GM23338 (cell line): ENCODE results near the gene MAPK8IP2. TPM values are rescaled to one million over a fixed set of nuclear protein-coding genes. Genes with fewer than 3 reads are reported as not detected.

Source experiments
- ATAC-seq: fragments of 200-7000 bp; cut with Tn5 transposase; 3 replicates; pipeline ENCODE4 v1.9.1; 2020
- DNase-seq: peaks from one replicate; pipeline ENCODE4 v3.0.0-alpha.2; 2015; ENCODE audit warnings: low spot score
- H2AFZ ChIP-seq: fragments of 200-600 bp; sonication (generic); 2 replicates; pipeline ENCODE4 v1.8.0; 2016; ENCODE audit warnings: antibody characterized with exemption, mild to moderate bottlenecking, moderate library complexity
- H3F3A ChIP-seq: fragments of 200-600 bp; sonication (generic); replicated peaks from 2 replicates; pipeline ENCODE4 v1.8.0; 2017; ENCODE audit warnings: antibody characterized with exemption, mixed run types, low read depth
- H3K27ac ChIP-seq: fragments of 200-600 bp; sonication (generic); 2 replicates; pipeline ENCODE4 v1.6.1; 2016; ENCODE audit warnings: low read depth
- H3K27me3 ChIP-seq: fragments of 200-600 bp; sonication (generic); 2 replicates; pipeline ENCODE4 v1.8.0; 2016; ENCODE audit warnings: mild to moderate bottlenecking, mixed run types, moderate library complexity; ENCODE audit not compliant: insufficient read depth
- H3K36me3 ChIP-seq: fragments of 200-600 bp; sonication (generic); 2 replicates; pipeline ENCODE4 v1.8.0; 2016; ENCODE audit warnings: mild to moderate bottlenecking; ENCODE audit not compliant: insufficient read depth
- H3K4me1 ChIP-seq: fragments of 200-600 bp; sonication (generic); 2 replicates; pipeline ENCODE4 v1.8.0; 2016; ENCODE audit warnings: mild to moderate bottlenecking, moderate library complexity; ENCODE audit not compliant: insufficient read depth
- H3K4me2 ChIP-seq: fragments of 200-600 bp; sonication (generic); 2 replicates; pipeline ENCODE4 v1.7.1; 2017; ENCODE audit warnings: mixed run types
- H3K4me3 ChIP-seq: fragments of 200-600 bp; sonication (generic); 2 replicates; pipeline ENCODE4 v1.6.1; 2016; ENCODE audit warnings: mixed run types
- H3K79me2 ChIP-seq: fragments of 200-600 bp; sonication (generic); replicated peaks from 2 replicates; pipeline ENCODE4 v1.8.0; 2017; ENCODE audit warnings: mild to moderate bottlenecking; ENCODE audit not compliant: insufficient read depth
- H3K9me2 ChIP-seq: fragments of 200-600 bp; sonication (generic); 2 replicates; pipeline ENCODE4 v1.8.0; 2017; ENCODE audit not compliant: insufficient read depth
- H4K20me1 ChIP-seq: fragments of 200-600 bp; sonication (generic); replicated peaks from 2 replicates; pipeline ENCODE4 v1.8.0; 2017; ENCODE audit warnings: mild to moderate bottlenecking; ENCODE audit not compliant: insufficient read depth
- H3K27ac Mint-ChIP-seq: 2 replicates; pipeline ENCODE4 v1.8.0; 2020; ENCODE audit warnings: inconsistent platforms, mild to moderate bottlenecking, moderate library complexity, mixed read lengths
- H3K27me3 Mint-ChIP-seq: 3 replicates; pipeline ENCODE4 v1.8.0; 2022; ENCODE audit warnings: low read depth, mild to moderate bottlenecking, moderate library complexity, mixed read lengths, inconsistent platforms; ENCODE audit not compliant: insufficient read depth, poor library complexity
- H3K36me3 Mint-ChIP-seq: 3 replicates; pipeline ENCODE4 v1.8.0; 2021; ENCODE audit warnings: low read depth, mild to moderate bottlenecking, inconsistent platforms, moderate library complexity, mixed read lengths
- H3K4me1 Mint-ChIP-seq: 3 replicates; pipeline ENCODE4 v1.8.0; 2020; ENCODE audit warnings: mild to moderate bottlenecking, inconsistent platforms, mixed read lengths
- H3K4me3 Mint-ChIP-seq: 3 replicates; pipeline ENCODE4 v1.8.0; 2021; ENCODE audit warnings: moderate library complexity, mild to moderate bottlenecking, inconsistent platforms, mixed read lengths
- H3K9me3 Mint-ChIP-seq: 3 replicates; pipeline ENCODE4 v1.8.0; 2020; ENCODE audit warnings: moderate library complexity, mild to moderate bottlenecking, inconsistent platforms, mixed read lengths
- CREB1 ChIP-seq: fragments of 250-450 bp; sonication (Bioruptor Pico); IDR thresholded peaks from 2 replicates; pipeline ENCODE4 v1.5.0; 2020; ENCODE audit warnings: low read depth, mild to moderate bottlenecking, moderate library complexity
- ETS1 ChIP-seq: IDR thresholded peaks from 2 replicates; pipeline ENCODE4 v1.6.1; 2016; ENCODE audit warnings: antibody characterized with exemption
- EZH2 ChIP-seq: fragments of 200-600 bp; sonication (generic); IDR thresholded peaks from one replicate; pipeline ENCODE4 v1.8.0; 2017; ENCODE audit warnings: antibody characterized with exemption, mild to moderate bottlenecking, low read depth; ENCODE audit not compliant: unreplicated experiment
- EZH2phosphoT487 ChIP-seq: fragments of 200-600 bp; sonication (generic); IDR thresholded peaks from one replicate; pipeline ENCODE4 v1.8.1; 2018; ENCODE audit warnings: antibody characterized with exemption; ENCODE audit not compliant: unreplicated experiment
- JUNB ChIP-seq: IDR thresholded peaks from one replicate; pipeline ENCODE4 v1.6.1; 2016; ENCODE audit warnings: antibody characterized with exemption; ENCODE audit not compliant: unreplicated experiment
- NANOG ChIP-seq: IDR thresholded peaks from 2 replicates; pipeline ENCODE4 v1.6.1; 2016; ENCODE audit warnings: antibody characterized with exemption, borderline replicate concordance
- POLR2AphosphoS5 ChIP-seq: IDR thresholded peaks from 2 replicates; pipeline ENCODE4 v1.6.1; 2016; ENCODE audit warnings: antibody characterized with exemption, low read depth
- REST ChIP-seq: IDR thresholded peaks from one replicate; pipeline ENCODE4 v1.6.1; 2018; ENCODE audit warnings: antibody characterized with exemption; ENCODE audit not compliant: unreplicated experiment
- STAT1 ChIP-seq: IDR thresholded peaks from one replicate; pipeline ENCODE4 v1.6.1; 2016; ENCODE audit warnings: antibody characterized with exemption; ENCODE audit not compliant: unreplicated experiment
- ZNF114 ChIP-seq: fragments of 250-450 bp; sonication (Bioruptor Pico); IDR thresholded peaks from 2 replicates; pipeline ENCODE4 v1.5.0; 2020; ENCODE audit warnings: mild to moderate bottlenecking, moderate library complexity
- ZNF331 ChIP-seq: fragments of 250-450 bp; sonication (Bioruptor Pico); IDR thresholded peaks from 2 replicates; pipeline ENCODE4 v1.5.0; 2020; ENCODE audit warnings: low read depth, mild to moderate bottlenecking, moderate library complexity
- ZNF462 ChIP-seq: fragments of 250-450 bp; sonication (Bioruptor Pico); IDR thresholded peaks from 2 replicates; pipeline ENCODE4 v1.5.0; 2020; ENCODE audit warnings: mild to moderate bottlenecking, moderate library complexity
- polyA plus RNA-seq: library from polyadenylated mRNA; unstranded; fragments of >200 nt; fragmentation: Nextera tagmentation; extraction: Ambion mirVana; gene quantifications from 2 replicates; pipeline ENCODE4 v1.2.1, GENCODE V29; 2016
- total RNA-seq: library from RNA; depleted of rRNA; stranded (reverse); fragments of >200 nt; shearing (Covaris generic); gene quantifications from 2 replicates; pipeline ENCODE4 v1.2.3, GENCODE V29; 2014
- TF ChIP-seq, protein P1 (sequence below), 2 experiments: fragments of 200-600 bp in 1 of 2; sonication (generic) in 1 of 2; conservative IDR thresholded peaks; 2 replicates each; pipeline versions ENCODE4 v1.5.1 to v1.6.1; 2016 to 2017; ENCODE audit warnings: antibody characterized with exemption in 2 of 2, low read depth in 2 of 2, mild to moderate bottlenecking in 2 of 2, moderate library complexity in 1 of 2

Gene MAPK8IP2
- total and polyA plus RNA-seq, 2 experiments from 2014 or later = 0.15 to 3.5 TPM

DNA sequence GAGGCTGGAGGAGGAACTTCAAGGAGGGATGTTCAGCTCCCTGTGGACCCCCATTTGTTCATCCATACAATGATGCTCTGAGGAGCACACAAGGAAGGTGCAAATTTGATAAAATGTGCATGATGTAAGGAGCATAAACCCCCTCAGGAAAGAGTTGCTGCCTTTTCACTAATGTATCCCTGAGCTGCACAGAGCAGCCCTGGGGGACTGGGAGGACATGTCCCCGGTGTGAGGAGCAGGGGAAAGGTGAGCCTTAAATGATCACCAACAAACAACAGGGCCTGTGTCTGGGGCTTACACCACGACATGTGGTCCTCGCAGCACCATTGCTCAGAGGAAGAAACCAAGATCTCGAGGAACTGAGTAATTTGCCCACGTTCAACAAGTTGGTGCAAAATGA, 3.5 kb upstream of the MAPK8IP2 start:
- Mint-ChIP-seq H3K36me3 (peaks cover 3% of the 10 kb centered on the region; the same call in 1 of the 3 replicates), H3K27me3 (peaks cover 29% of the 10 kb centered on the region), H3K4me1 (peaks cover 10% of the 10 kb centered on the region), H3K9me3 (0 out of 3 replicates have a peak, but pooled peaks cover 3% of the 10 kb centered on the region), H3K4me3 (no peak overlapping the region; the same call in 2 of the 3 replicates), H3K27ac (no peak overlapping the region)
- ATAC-seq = no peak
- H3K4me1 ChIP-seq = no peaks in the 10 kb centered on the region; the same call in 1 of the 2 replicates
- no peak overlapping the region for H2AFZ ChIP-seq
- no peak overlapping the region for H3K27ac ChIP-seq
- peaks cover 52% of the 10 kb centered on the region for H3K27me3 ChIP-seq
- no peaks in the 10 kb centered on the region for H3K36me3 ChIP-seq
- TF ChIP-seq CREB1 (CRISPR knock-in tag) (no peak), ETS1 (no peak), ZNF114 (CRISPR knock-in tag) (no peak), EZH2 (no peak), ZNF462 (CRISPR knock-in tag) (no peak), STAT1 (no peak), EZH2phosphoT487 (no peak), POLR2AphosphoS5 (no peak), REST (no peak), ZNF331 (CRISPR knock-in tag) (no peak), JUNB (no peak), NANOG (no peak)
- TF ChIP-seq, protein P1, sequence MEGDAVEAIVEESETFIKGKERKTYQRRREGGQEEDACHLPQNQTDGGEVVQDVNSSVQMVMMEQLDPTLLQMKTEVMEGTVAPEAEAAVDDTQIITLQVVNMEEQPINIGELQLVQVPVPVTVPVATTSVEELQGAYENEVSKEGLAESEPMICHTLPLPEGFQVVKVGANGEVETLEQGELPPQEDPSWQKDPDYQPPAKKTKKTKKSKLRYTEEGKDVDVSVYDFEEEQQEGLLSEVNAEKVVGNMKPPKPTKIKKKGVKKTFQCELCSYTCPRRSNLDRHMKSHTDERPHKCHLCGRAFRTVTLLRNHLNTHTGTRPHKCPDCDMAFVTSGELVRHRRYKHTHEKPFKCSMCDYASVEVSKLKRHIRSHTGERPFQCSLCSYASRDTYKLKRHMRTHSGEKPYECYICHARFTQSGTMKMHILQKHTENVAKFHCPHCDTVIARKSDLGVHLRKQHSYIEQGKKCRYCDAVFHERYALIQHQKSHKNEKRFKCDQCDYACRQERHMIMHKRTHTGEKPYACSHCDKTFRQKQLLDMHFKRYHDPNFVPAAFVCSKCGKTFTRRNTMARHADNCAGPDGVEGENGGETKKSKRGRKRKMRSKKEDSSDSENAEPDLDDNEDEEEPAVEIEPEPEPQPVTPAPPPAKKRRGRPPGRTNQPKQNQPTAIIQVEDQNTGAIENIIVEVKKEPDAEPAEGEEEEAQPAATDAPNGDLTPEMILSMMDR (conservative IDR thresholded peaks at IDR 0.05; ENCODE audit: low read depth in 2 of 2) = no peak
- no peaks in the 10 kb centered on the region for H3K9me2 ChIP-seq
- H3K4me3 ChIP-seq = no peak overlapping the region
- no peaks in the 10 kb centered on the region for H3K79me2 ChIP-seq
- H4K20me1 ChIP-seq = no peaks in the 10 kb centered on the region; the same call in 1 of the 2 replicates
- H3K4me2 ChIP-seq = no peak overlapping the region
- DNase-seq = no peak
- H3F3A ChIP-seq = no peaks in the 10 kb centered on the region
